KMS-11 (cell line): ENCODE results near the gene SPRY1.

Experiments used
- H2AFZ ChIP-seq: fragments of 200-600 bp; sonication (generic); 2 replicates; pipeline ENCODE4 v1.6.1; 2016; ENCODE audit warnings: antibody characterized with exemption, mixed run types, low read depth
- H3K27ac ChIP-seq: fragments of 200-600 bp; sonication (generic); 2 replicates; pipeline ENCODE4 v1.6.1; 2016; ENCODE audit warnings: mild to moderate bottlenecking, mixed run types
- H3K27me3 ChIP-seq: fragments of 200-600 bp; sonication (generic); 2 replicates; pipeline ENCODE4 v1.6.1; 2017; ENCODE audit warnings: mild to moderate bottlenecking, low read depth, mixed run types, moderate library complexity; ENCODE audit not compliant: insufficient read depth
- H3K36me3 ChIP-seq: fragments of 200-600 bp; sonication (generic); 2 replicates; pipeline ENCODE4 v1.6.1; 2017; ENCODE audit warnings: mild to moderate bottlenecking, mixed run types; ENCODE audit not compliant: insufficient read depth
- H3K4me1 ChIP-seq: fragments of 200-600 bp; sonication (generic); 2 replicates; pipeline ENCODE4 v1.6.1; 2016; ENCODE audit warnings: mild to moderate bottlenecking, low read depth, mixed run types; ENCODE audit not compliant: poor library complexity, severe bottlenecking
- H3K4me2 ChIP-seq: fragments of 200-600 bp; sonication (generic); 2 replicates; pipeline ENCODE4 v1.7.0; 2016; ENCODE audit warnings: mild to moderate bottlenecking, mixed run types
- H3K4me3 ChIP-seq: fragments of 200-600 bp; sonication (generic); IDR thresholded peaks from 2 replicates; pipeline ENCODE4 v1.6.1; 2017; ENCODE audit warnings: low read depth, low read length, mixed read lengths; ENCODE audit not compliant: insufficient read depth
- H3K79me2 ChIP-seq: fragments of 200-600 bp; sonication (generic); 2 replicates; pipeline ENCODE4 v1.6.1; 2016; ENCODE audit warnings: low read depth, mixed run types; ENCODE audit not compliant: insufficient read depth
- H3K9ac ChIP-seq: fragments of 200-600 bp; sonication (generic); 2 replicates; pipeline ENCODE4 v1.6.1; 2016; ENCODE audit warnings: mild to moderate bottlenecking, mixed run types
- H4K20me1 ChIP-seq: fragments of 200-600 bp; sonication (generic); 2 replicates; pipeline ENCODE4 v1.6.1; 2016; ENCODE audit warnings: mild to moderate bottlenecking, mixed run types; ENCODE audit not compliant: insufficient read depth
- CTCF ChIP-seq: fragments of 200-600 bp; sonication (generic); conservative IDR thresholded peaks from 2 replicates; pipeline ENCODE4 v1.6.1; 2017; ENCODE audit warnings: low read depth, mild to moderate bottlenecking, antibody characterized with exemption, low read length, moderate library complexity, mixed read lengths

The SPRY1 gene

GRCh38 chr4:123446865-123447474 lies 50.4 kb downstream of the SPRY1 start:
- no peak for TF ChIP-seq CTCF
- H3K4me2 ChIP-seq, result no peak overlapping the region
- no peak overlapping the region for H2AFZ ChIP-seq
- H4K20me1 ChIP-seq, result no peaks in the 10 kb centered on the region
- H3K4me1 ChIP-seq, result peaks cover 58% of the 10 kb centered on the region
- H3K4me3 ChIP-seq, result no peak overlapping the region
- no peaks in the 10 kb centered on the region for H3K79me2 ChIP-seq
- no peaks in the 10 kb centered on the region for H3K36me3 ChIP-seq
- H3K27me3 ChIP-seq, result no peaks in the 10 kb centered on the region
- H3K9ac ChIP-seq, result no peak overlapping the region
- H3K27ac ChIP-seq, result no peak overlapping the region

DNA sequence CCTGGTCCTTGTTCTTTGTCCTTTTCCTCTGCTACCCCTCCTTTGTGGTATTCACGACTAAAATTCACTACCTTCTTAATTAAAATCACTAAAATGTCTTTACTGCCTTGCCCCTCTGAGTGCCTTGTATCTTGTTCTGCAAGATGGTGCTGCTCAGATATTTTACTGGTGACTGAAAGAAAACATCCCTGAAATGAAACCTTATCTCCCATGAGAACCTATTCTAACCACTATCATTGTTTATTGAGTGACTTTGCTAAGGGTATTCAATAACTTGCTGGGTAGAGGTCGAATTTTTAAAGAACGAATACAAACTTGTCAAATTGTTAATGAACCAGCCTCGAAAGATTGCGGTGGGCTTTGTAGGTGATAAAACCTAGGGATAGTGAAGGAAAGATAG lies 52.8 kb downstream of the SPRY1 start:
- no peak overlapping the region for H3K27ac ChIP-seq
- no peaks in the 10 kb centered on the region for H3K27me3 ChIP-seq
- H4K20me1 ChIP-seq, result no peaks in the 10 kb centered on the region
- no peak for TF ChIP-seq CTCF
- peak overlapping the region; percentile 58 for H3K4me2 ChIP-seq
- H3K4me3 ChIP-seq, result no peak overlapping the region
- H3K79me2 ChIP-seq, result no peaks in the 10 kb centered on the region
- no peak overlapping the region for H3K9ac ChIP-seq
- H2AFZ ChIP-seq, result no peak overlapping the region
- H3K4me1 ChIP-seq, result peaks cover 61% of the 10 kb centered on the region
- H3K36me3 ChIP-seq, result no peaks in the 10 kb centered on the region

- Histone ChIP-seq H3K4me3 (no peak overlapping the region), H3K4me2 (peak overlapping the region; percentile 58), H3K27me3 (no peaks in the 10 kb centered on the region), H3K9ac (no peak overlapping the region), H3K79me2 (no peaks in the 10 kb centered on the region), H3K36me3 (no peaks in the 10 kb centered on the region), H3K4me1 (peaks cover 57% of the 10 kb centered on the region), H4K20me1 (no peaks in the 10 kb centered on the region), H3K27ac (no peak overlapping the region), H2AFZ (no peak overlapping the region)
- TF ChIP-seq CTCF, result no peak
Observed at GRCh38 chr4:123449780-123450179, 53.2 kb downstream of the SPRY1 start.

GRCh38 chr4:123450393-123450792 lies 53.8 kb downstream of the SPRY1 start:
- no peak overlapping the region for H3K4me3 ChIP-seq

More at GRCh38 chr4:123450393-123450792, 53.8 kb downstream of the SPRY1 start:
- no peaks in the 10 kb centered on the region for H3K27me3 ChIP-seq
- H4K20me1 ChIP-seq, result no peaks in the 10 kb centered on the region
- peaks cover 50% of the 10 kb centered on the region for H3K4me1 ChIP-seq
- TF ChIP-seq CTCF, result no peak
- no peaks in the 10 kb centered on the region for H3K79me2 ChIP-seq
- H3K4me2 ChIP-seq, result peak overlapping the region; percentile 58; the same call in 1 of the 2 replicates
- H3K9ac ChIP-seq, result no peak overlapping the region
- no peak overlapping the region for H2AFZ ChIP-seq
- no peaks in the 10 kb centered on the region for H3K36me3 ChIP-seq
- H3K27ac ChIP-seq, result no peak overlapping the region
